Measurements from ENCODE around the gene FKBP7. TPM values are rescaled to one million over a fixed set of nuclear protein-coding genes. Genes with fewer than 3 reads are reported as not detected.

The FKBP7 gene
- total and polyA plus RNA-seq, 2 of the 13 experiments (the other 11 are each of a cell fraction or from before 2014, with no cell fraction given), result 12.4 to 14.8 TPM

DNA sequence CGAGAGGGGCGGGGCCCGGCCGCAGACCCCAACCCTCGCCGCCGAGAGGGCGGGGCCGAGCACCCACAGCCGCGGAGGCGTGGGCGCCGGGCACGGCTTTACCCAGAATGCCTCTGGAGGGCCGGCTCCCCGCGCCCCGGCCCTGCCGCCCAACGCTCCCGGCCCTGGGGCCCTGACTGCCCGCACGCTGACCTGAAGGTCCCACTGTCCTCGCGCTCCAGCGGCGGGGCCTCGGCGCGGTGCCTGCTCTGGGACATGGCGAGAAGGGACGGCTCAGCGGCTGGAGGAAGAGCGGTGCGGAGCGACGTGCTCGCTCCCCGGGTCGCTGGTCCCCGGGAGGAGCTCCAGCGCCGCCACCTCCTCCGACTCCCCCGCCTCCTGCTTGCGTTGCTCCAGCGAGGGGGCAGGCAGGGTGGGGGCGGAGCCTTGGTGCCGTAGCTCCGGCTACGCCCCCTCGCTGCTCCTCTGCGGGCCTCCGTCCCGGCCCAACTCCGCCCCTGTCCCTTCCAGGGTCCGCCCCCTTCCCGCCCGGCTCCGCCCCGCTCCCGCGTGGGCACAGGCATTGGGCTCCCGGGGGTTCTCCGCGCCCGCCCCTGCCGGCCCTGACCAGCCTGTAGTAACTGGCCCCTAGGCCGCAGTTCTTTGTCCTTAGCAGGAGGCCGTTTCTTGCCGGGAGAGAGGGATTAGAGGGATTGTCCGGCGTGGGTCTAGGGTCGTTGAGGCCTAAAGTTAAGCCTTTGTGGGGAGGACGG is 27.4 kb downstream of the FKBP7 start, which contains the start of the genes PJVK and PRKRA (continued):
- TF ChIP-seq XBP1 (CRISPR knock-in tag; IDR thresholded peaks at IDR 0.05) (no peak), KMT2A (CRISPR knock-in tag; IDR thresholded peaks at IDR 0.05) (peak; percentile 82), GATAD2A (CRISPR knock-in tag; IDR thresholded peaks at IDR 0.05) (peak; percentile 80), ZFX (CRISPR knock-in tag; IDR thresholded peaks at IDR 0.05; ENCODE audit: low read depth) (peak; percentile 99), ZFYVE20 (CRISPR knock-in tag; IDR thresholded peaks at IDR 0.05; ENCODE audit: borderline replicate concordance, low read depth) (peak; percentile 38; the same call in 1 of the 2 replicates), TBX3 (IDR thresholded peaks at IDR 0.05; ENCODE audit: borderline replicate concordance) (peak; percentile 74), SETDB1 (CRISPR knock-in tag; IDR thresholded peaks at IDR 0.05; ENCODE audit: borderline replicate concordance) (no peak), ZNF737 (CRISPR knock-in tag; IDR thresholded peaks at IDR 0.05; ENCODE audit: borderline replicate concordance) (no peak), ZNF24 (IDR thresholded peaks at IDR 0.05) (peak; percentile 69; the same call in 1 of the 2 replicates), KDM6A (CRISPR knock-in tag; IDR thresholded peaks at IDR 0.05; ENCODE audit: low read depth) (peak; percentile 42; the same call in 1 of the 2 replicates), TAF15 (IDR thresholded peaks at IDR 0.05; ENCODE audit: low read depth, low read length, poor library complexity, severe bottlenecking) (no peak), ZFP62 (CRISPR knock-in tag; IDR thresholded peaks at IDR 0.05) (no peak; the same call in 1 of the 2 replicates), KAT2B (IDR thresholded peaks at IDR 0.05; ENCODE audit: borderline replicate concordance, low read depth, low read length) (no peak), HNF4G (IDR thresholded peaks at IDR 0.05; ENCODE audit: borderline replicate concordance, low read depth, low read length) (peak; percentile 3; the same call in 1 of the 2 replicates), HNF4G (CRISPR knock-in tag; IDR thresholded peaks at IDR 0.05; ENCODE audit: borderline replicate concordance, low read depth) (peak; percentile 53), RARG (CRISPR knock-in tag; IDR thresholded peaks at IDR 0.05; ENCODE audit: low read depth) (peak; percentile 79; the same call in 1 of the 2 replicates), SSRP1 (CRISPR knock-in tag; IDR thresholded peaks at IDR 0.05) (peak; percentile 87), ZNF501 (CRISPR knock-in tag; IDR thresholded peaks at IDR 0.05) (peak; percentile 69), NR3C1 (CRISPR knock-in tag; IDR thresholded peaks at IDR 0.05) (0 out of 2 replicates have a peak, but pooled peaks have one; percentile 85)
- TF ChIP-seq, protein P1, sequence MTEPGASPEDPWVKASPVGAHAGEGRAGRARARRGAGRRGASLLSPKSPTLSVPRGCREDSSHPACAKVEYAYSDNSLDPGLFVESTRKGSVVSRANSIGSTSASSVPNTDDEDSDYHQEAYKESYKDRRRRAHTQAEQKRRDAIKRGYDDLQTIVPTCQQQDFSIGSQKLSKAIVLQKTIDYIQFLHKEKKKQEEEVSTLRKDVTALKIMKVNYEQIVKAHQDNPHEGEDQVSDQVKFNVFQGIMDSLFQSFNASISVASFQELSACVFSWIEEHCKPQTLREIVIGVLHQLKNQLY (CRISPR knock-in tag; IDR thresholded peaks at IDR 0.05), result peak; percentile 65; the same call in 1 of the 2 replicates
- TF ChIP-seq, protein P2, sequence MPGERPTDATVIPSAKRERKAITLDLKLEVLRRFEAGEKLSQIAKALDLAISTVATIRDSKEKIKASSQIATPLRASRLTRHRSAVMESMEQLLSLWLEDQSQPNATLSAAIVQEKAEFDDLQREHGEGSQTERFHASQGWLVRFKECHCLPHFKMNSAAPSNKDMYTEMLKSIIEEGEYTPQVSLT (CRISPR knock-in tag; IDR thresholded peaks at IDR 0.05; ENCODE audit: borderline replicate concordance, low read depth), result peak; percentile 6; the same call in 1 of the 2 replicates
- TF ChIP-seq, protein P3, sequence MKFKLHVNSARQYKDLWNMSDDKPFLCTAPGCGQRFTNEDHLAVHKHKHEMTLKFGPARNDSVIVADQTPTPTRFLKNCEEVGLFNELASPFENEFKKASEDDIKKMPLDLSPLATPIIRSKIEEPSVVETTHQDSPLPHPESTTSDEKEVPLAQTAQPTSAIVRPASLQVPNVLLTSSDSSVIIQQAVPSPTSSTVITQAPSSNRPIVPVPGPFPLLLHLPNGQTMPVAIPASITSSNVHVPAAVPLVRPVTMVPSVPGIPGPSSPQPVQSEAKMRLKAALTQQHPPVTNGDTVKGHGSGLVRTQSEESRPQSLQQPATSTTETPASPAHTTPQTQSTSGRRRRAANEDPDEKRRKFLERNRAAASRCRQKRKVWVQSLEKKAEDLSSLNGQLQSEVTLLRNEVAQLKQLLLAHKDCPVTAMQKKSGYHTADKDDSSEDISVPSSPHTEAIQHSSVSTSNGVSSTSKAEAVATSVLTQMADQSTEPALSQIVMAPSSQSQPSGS (CRISPR knock-in tag; IDR thresholded peaks at IDR 0.05), result peak; percentile 62; the same call in 1 of the 2 replicates
- TF ChIP-seq, protein P4, sequence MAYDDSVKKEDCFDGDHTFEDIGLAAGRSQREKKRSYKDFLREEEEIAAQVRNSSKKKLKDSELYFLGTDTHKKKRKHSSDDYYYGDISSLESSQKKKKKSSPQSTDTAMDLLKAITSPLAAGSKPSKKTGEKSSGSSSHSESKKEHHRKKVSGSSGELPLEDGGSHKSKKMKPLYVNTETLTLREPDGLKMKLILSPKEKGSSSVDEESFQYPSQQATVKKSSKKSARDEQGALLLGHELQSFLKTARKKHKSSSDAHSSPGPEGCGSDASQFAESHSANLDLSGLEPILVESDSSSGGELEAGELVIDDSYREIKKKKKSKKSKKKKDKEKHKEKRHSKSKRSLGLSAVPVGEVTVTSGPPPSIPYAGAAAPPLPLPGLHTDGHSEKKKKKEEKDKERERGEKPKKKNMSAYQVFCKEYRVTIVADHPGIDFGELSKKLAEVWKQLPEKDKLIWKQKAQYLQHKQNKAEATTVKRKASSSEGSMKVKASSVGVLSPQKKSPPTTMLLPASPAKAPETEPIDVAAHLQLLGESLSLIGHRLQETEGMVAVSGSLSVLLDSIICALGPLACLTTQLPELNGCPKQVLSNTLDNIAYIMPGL (CRISPR knock-in tag; IDR thresholded peaks at IDR 0.05; ENCODE audit: borderline replicate concordance in 1 of 2, low read depth in 1 of 2), result peak; percentile 93 to 94
- TF ChIP-seq, protein P5, sequence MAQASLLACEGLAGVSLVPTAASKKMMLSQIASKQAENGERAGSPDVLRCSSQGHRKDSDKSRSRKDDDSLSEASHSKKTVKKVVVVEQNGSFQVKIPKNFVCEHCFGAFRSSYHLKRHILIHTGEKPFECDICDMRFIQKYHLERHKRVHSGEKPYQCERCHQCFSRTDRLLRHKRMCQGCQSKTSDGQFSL (CRISPR knock-in tag; IDR thresholded peaks at IDR 0.05), result peak; percentile 76
